DND-41 (cell line): ENCODE data around the gene FAM216A.

Source experiments
- ATAC-seq: fragments of 200-7000 bp; cut with Tn5 transposase; 3 replicates; pipeline ENCODE4 v1.9.1; 2021; ENCODE audit warnings: low read depth; ENCODE audit not compliant: insufficient read depth
- DNase-seq: peaks from one replicate; pipeline ENCODE4 v3.0.0-alpha.2; 2020
- H2AFZ ChIP-seq: 2 replicates; pipeline ENCODE4 v1.6.0; 2012; ENCODE audit warnings: low read depth, low read length
- H3K27ac ChIP-seq: 2 replicates; pipeline ENCODE4 v1.5.1; 2012; ENCODE audit warnings: low read length, inconsistent platforms
- H3K27me3 ChIP-seq: fragments of 200-600 bp; sonication (generic); 2 replicates; pipeline ENCODE4 v1.6.0; 2012; ENCODE audit warnings: low read length, mild to moderate bottlenecking, inconsistent platforms; ENCODE audit not compliant: insufficient read depth, poor library complexity
- H3K36me3 ChIP-seq: 2 replicates; pipeline ENCODE4 v1.5.1; 2012; ENCODE audit warnings: low read length, inconsistent platforms; ENCODE audit not compliant: insufficient read depth
- H3K4me1 ChIP-seq: 2 replicates; pipeline ENCODE4 v1.5.1; 2012; ENCODE audit warnings: mild to moderate bottlenecking, low read length; ENCODE audit not compliant: insufficient read depth
- H3K4me2 ChIP-seq: 2 replicates; pipeline ENCODE4 v1.6.0; 2012; ENCODE audit warnings: mild to moderate bottlenecking, moderate library complexity, low read length, inconsistent platforms; ENCODE audit not compliant: insufficient read depth
- H3K4me3 ChIP-seq, 2 experiments: fragments of 200-600 bp in 1 of 2; shearing (Covaris generic) in 1 of 2; 2 replicates each; pipeline ENCODE4 v1.5.1; 2012 to 2016; ENCODE audit warnings: inconsistent platforms in 2 of 2, low read length in 2 of 2, mild to moderate bottlenecking in 2 of 2, low read depth in 1 of 2, moderate library complexity in 1 of 2
- H3K79me2 ChIP-seq: 2 replicates; pipeline ENCODE4 v1.6.0; 2012; ENCODE audit warnings: low read length, inconsistent platforms; ENCODE audit not compliant: insufficient read depth
- H3K9ac ChIP-seq: 2 replicates; pipeline ENCODE4 v1.6.0; 2012; ENCODE audit warnings: low read depth, mild to moderate bottlenecking, inconsistent platforms, low read length, moderate library complexity
- H3K9me3 ChIP-seq: 2 replicates; pipeline ENCODE4 v1.5.1; 2012; ENCODE audit warnings: low read length, moderate library complexity, mild to moderate bottlenecking, inconsistent platforms; ENCODE audit not compliant: insufficient read depth, severe bottlenecking
- H4K20me1 ChIP-seq: 2 replicates; pipeline ENCODE4 v1.6.0; 2012; ENCODE audit warnings: low read length; ENCODE audit not compliant: insufficient read depth
- CTCF ChIP-seq: IDR thresholded peaks from 2 replicates; pipeline ENCODE4 v1.5.1; 2012; ENCODE audit warnings: borderline replicate concordance, low read length, moderate library complexity, mild to moderate bottlenecking; ENCODE audit not compliant: poor library complexity, severe bottlenecking; ENCODE audit errors: extremely low read depth
- EZH2 ChIP-seq: IDR thresholded peaks from 3 replicates; pipeline ENCODE4 v1.6.1; 2012; ENCODE audit warnings: borderline replicate concordance, low read depth, mild to moderate bottlenecking, moderate library complexity, low read length, inconsistent platforms; ENCODE audit not compliant: severe bottlenecking

The FAM216A gene

GRCh38 chr12:110534811-110535210, 66.2 kb downstream of the FAM216A start:
- no peaks in the 10 kb centered on the region for H3K27me3 ChIP-seq
- no peaks in the 10 kb centered on the region for H3K4me1 ChIP-seq
- DNase-seq (no peak), ATAC-seq (no peak)
- H3K79me2 ChIP-seq = peaks cover 7% of the 10 kb centered on the region; the same call in 1 of the 2 replicates
- no peak overlapping the region for H2AFZ ChIP-seq
- H3K36me3 ChIP-seq = peaks cover 85% of the 10 kb centered on the region
- no peaks in the 10 kb centered on the region for H4K20me1 ChIP-seq
- H3K27ac ChIP-seq = no peak overlapping the region
- no peaks in the 10 kb centered on the region for H3K9me3 ChIP-seq
- TF ChIP-seq EZH2 (no peak), CTCF (no peak)
- H3K4me3 ChIP-seq = no peak overlapping the region
- no peak overlapping the region for H3K4me2 ChIP-seq
- H3K9ac ChIP-seq = no peak overlapping the region

- no peaks in the 10 kb centered on the region for H3K9me3 ChIP-seq
- no peak overlapping the region for H2AFZ ChIP-seq
- H3K4me3 ChIP-seq = no peak overlapping the region
- peaks cover 81% of the 10 kb centered on the region for H3K36me3 ChIP-seq
- no peak overlapping the region for H3K27ac ChIP-seq
- H3K4me1 ChIP-seq = no peaks in the 10 kb centered on the region
- ATAC-seq (no peak), DNase-seq (no peak)
- TF ChIP-seq CTCF = no peak
- no peak overlapping the region for H3K9ac ChIP-seq
- no peaks in the 10 kb centered on the region for H4K20me1 ChIP-seq
- H3K4me2 ChIP-seq = no peak overlapping the region
- H3K27me3 ChIP-seq = no peaks in the 10 kb centered on the region
- H3K79me2 ChIP-seq = peaks cover 8% of the 10 kb centered on the region; the same call in 1 of the 2 replicates
These were observed 68.4 kb downstream of the FAM216A start for GRCh38 chr12:110536834-110537604.

- Histone ChIP-seq H4K20me1 (0 out of 2 replicates have a peak, but pooled peaks cover under 1% of the 10 kb centered on the region), H3K4me1 (no peaks in the 10 kb centered on the region), H3K27me3 (no peaks in the 10 kb centered on the region), H2AFZ (no peak overlapping the region), H3K4me2 (no peak overlapping the region), H3K27ac (no peak overlapping the region), H3K9ac (no peak overlapping the region), H3K9me3 (no peaks in the 10 kb centered on the region), H3K4me3 (no peak overlapping the region), H3K79me2 (peaks cover 10% of the 10 kb centered on the region), H3K36me3 (peaks cover 81% of the 10 kb centered on the region)
- DNase-seq = no peak
- no peak for ATAC-seq
- TF ChIP-seq EZH2 (no peak), CTCF (no peak)
These were observed 69.2 kb downstream of the FAM216A start for GRCh38 chr12:110537605-110538409.
